GM23248 (cell line): ENCODE results near the gene RNASE11. TPM values are rescaled to one million over a fixed set of nuclear protein-coding genes. Genes with fewer than 3 reads are reported as not detected.
A peak's percentile ranks its signal among the peaks of the same experiment; 100 is the strongest.

Experiments used
- DNase-seq: peaks from one replicate; pipeline ENCODE4 v3.0.0-alpha.2; 2015
- H2AFZ ChIP-seq: fragments of 200-600 bp; sonication (generic); 2 replicates; pipeline ENCODE4 v1.6.1; 2016; ENCODE audit warnings: antibody characterized with exemption
- H3F3A ChIP-seq: fragments of 200-600 bp; sonication (generic); 2 replicates; pipeline ENCODE4 v1.6.1; 2016; ENCODE audit warnings: mild to moderate bottlenecking, antibody characterized with exemption, mixed run types; ENCODE audit not compliant: insufficient read depth
- H3K27ac ChIP-seq: fragments of 200-600 bp; sonication (generic); 2 replicates; pipeline ENCODE4 v1.5.1; 2016; ENCODE audit warnings: mild to moderate bottlenecking
- H3K27me3 ChIP-seq: fragments of 200-600 bp; sonication (generic); replicated peaks from 2 replicates; pipeline ENCODE4 v1.6.1; 2016; ENCODE audit warnings: mild to moderate bottlenecking; ENCODE audit not compliant: insufficient read depth
- H3K36me3 ChIP-seq: fragments of 200-600 bp; sonication (generic); 2 replicates; pipeline ENCODE4 v1.6.1; 2016; ENCODE audit warnings: low read depth, mild to moderate bottlenecking
- H3K4me1 ChIP-seq: fragments of 200-600 bp; sonication (generic); 2 replicates; pipeline ENCODE4 v1.6.1; 2016; ENCODE audit warnings: mild to moderate bottlenecking; ENCODE audit not compliant: insufficient read depth
- H3K4me2 ChIP-seq: fragments of 200-600 bp; sonication (generic); one replicate; pipeline ENCODE4 v1.6.1; 2016; ENCODE audit warnings: mild to moderate bottlenecking; ENCODE audit not compliant: unreplicated experiment
- H3K4me3 ChIP-seq: fragments of 200-600 bp; sonication (generic); 2 replicates; pipeline ENCODE4 v1.5.1; 2016; ENCODE audit warnings: mild to moderate bottlenecking
- H3K79me2 ChIP-seq: fragments of 200-600 bp; sonication (generic); 2 replicates; pipeline ENCODE4 v1.6.1; 2016; ENCODE audit warnings: mild to moderate bottlenecking; ENCODE audit not compliant: insufficient read depth
- H3K9ac ChIP-seq: fragments of 200-600 bp; sonication (generic); 2 replicates; pipeline ENCODE4 v1.6.1; 2016; ENCODE audit warnings: mild to moderate bottlenecking
- H3K9me2 ChIP-seq: fragments of 200-600 bp; sonication (generic); 2 replicates; pipeline ENCODE4 v1.6.1; 2016; ENCODE audit warnings: mixed run types, mild to moderate bottlenecking, moderate library complexity; ENCODE audit not compliant: insufficient read depth
- H3K9me3 ChIP-seq: fragments of 200-600 bp; sonication (generic); one replicate; pipeline ENCODE4 v1.6.1; 2017; ENCODE audit warnings: low read depth
- H4K20me1 ChIP-seq: fragments of 200-600 bp; sonication (generic); 2 replicates; pipeline ENCODE4 v1.6.0; 2016; ENCODE audit not compliant: insufficient read depth
- EZH2 ChIP-seq: fragments of 200-600 bp; sonication (generic); IDR thresholded peaks from 2 replicates; pipeline ENCODE4 v1.6.1; 2018; ENCODE audit warnings: antibody characterized with exemption, mild to moderate bottlenecking; ENCODE audit not compliant: insufficient read depth, poor library complexity, severe bottlenecking
- EZH2phosphoT487 ChIP-seq: fragments of 200-600 bp; sonication (generic); IDR thresholded peaks from 2 replicates; pipeline ENCODE4 v1.6.1; 2018; ENCODE audit warnings: antibody characterized with exemption, moderate library complexity, mild to moderate bottlenecking, low read depth; ENCODE audit not compliant: insufficient read depth
- WGBS, 2 experiments: methylation state at CpG; one replicate each; pipeline ENCODE4 v1.1.6; 2015 to 2017; ENCODE audit warnings: low lambda C conversion rate in 2 of 2, low coverage in 1 of 2; ENCODE audit errors: missing lambda C conversion rate in 2 of 2; 5-methylcytosine and 5-hydroxymethylcytosine counted together
- in situ Hi-C: fragments of 300-500 bp; cut with MboI; formaldehyde crosslinking; loops from 2 replicates; pipeline ENCODE4 v1.15.0; 2020
- polyA plus RNA-seq: library from polyadenylated mRNA; unstranded; fragments of >200 nt; fragmentation: Nextera tagmentation; extraction: Ambion mirVana; gene quantifications from 2 replicates; pipeline ENCODE4 v1.2.1, GENCODE V29; 2016
- total RNA-seq: library from RNA; depleted of rRNA; stranded (reverse); fragments of >200 nt; shearing (Covaris generic); gene quantifications from 2 replicates; pipeline ENCODE4 v1.2.3, GENCODE V29; 2014

Gene RNASE11
- total and polyA plus RNA-seq, 2 experiments from 2014 or later: not detected

DNA sequence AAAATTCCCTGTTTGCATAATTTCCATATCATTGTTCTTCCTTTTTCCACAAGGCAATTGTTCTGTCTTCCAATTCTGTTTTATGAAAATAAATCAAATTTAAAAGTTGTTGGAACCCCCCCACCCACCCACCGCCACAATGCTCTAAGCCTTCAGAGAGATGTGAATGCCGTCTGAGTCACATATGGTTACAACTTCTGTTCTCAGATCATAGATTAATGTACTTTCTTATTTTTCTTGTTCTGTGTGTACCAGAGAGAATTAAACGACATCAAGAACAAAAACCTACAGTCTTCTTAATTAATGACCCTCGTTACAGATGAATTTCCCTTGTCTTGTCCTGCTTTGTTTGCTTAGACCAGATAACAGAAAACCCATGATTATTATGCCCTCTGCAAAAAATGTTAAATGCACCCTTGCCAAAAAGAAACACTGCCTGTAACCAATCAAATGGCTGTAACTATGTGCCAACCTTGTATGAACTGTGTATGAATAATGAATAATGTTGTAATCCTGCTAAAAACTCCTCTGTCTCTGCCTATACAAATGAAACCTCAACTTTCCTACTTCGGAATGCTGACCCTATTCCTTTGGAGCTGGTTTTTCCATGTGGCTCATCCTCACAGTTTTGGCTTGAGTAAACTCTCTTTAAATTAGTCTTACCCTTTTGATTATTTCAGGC, 39.7 kb upstream of the RNASE11 start:
- peaks cover 7% of the 10 kb centered on the region; the same call in 1 of the 2 replicates for H3K27me3 ChIP-seq
- no peak overlapping the region for H3K4me3 ChIP-seq
- no peak overlapping the region for H3K27ac ChIP-seq
- peaks cover 15% of the 10 kb centered on the region for H3K4me1 ChIP-seq
- in situ Hi-C loops: no loop called here
- 39 to 40% methylated on average over 5 of the region's 5 CpGs for WGBS, 2 experiments
- H3K9ac ChIP-seq: no peak overlapping the region
- no peak overlapping the region for H2AFZ ChIP-seq
- peak; percentile 32 for DNase-seq
- H3K9me3 ChIP-seq: no peaks in the 10 kb centered on the region
- H3K36me3 ChIP-seq: no peaks in the 10 kb centered on the region
- H3K9me2 ChIP-seq: no peaks in the 10 kb centered on the region
- no peaks in the 10 kb centered on the region for H4K20me1 ChIP-seq
- TF ChIP-seq EZH2phosphoT487: no peak
- TF ChIP-seq EZH2: no peak
- H3K79me2 ChIP-seq: no peaks in the 10 kb centered on the region
- peaks cover 43% of the 10 kb centered on the region for H3F3A ChIP-seq
- H3K4me2 ChIP-seq: no peak overlapping the region

DNA sequence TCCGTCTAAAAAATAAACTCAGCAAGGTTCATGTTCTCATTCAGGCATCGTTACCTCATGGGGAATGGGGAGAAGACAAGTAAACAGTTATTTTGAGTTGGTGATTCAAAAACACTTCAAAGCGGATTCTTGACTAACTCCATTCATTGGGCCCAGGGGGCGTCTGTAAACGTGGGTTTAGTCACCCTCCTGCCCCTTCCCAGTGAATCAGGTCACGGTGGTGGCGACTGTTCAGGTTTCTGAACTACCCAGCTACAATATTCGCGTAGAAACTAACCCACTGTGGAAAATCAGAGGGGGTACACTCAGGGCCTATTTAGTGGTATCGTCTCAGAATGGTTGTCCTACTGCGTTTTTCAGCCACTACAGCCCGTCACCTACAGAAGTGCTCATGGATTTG, 38.5 kb upstream of the RNASE11 start:
- Histone ChIP-seq H3K9me3 (no peaks in the 10 kb centered on the region), H3K79me2 (no peaks in the 10 kb centered on the region), H3K36me3 (no peaks in the 10 kb centered on the region), H3K27ac (no peak overlapping the region), H3K27me3 (peaks cover 7% of the 10 kb centered on the region; the same call in 1 of the 2 replicates), H4K20me1 (no peaks in the 10 kb centered on the region), H2AFZ (peak overlapping the region; percentile 49), H3K9me2 (no peaks in the 10 kb centered on the region), H3K4me2 (peak overlapping the region; percentile 81), H3K9ac (no peak overlapping the region), H3K4me3 (peak overlapping the region; percentile 70), H3F3A (peaks cover 36% of the 10 kb centered on the region), H3K4me1 (peaks cover 7% of the 10 kb centered on the region; the same call in 1 of the 2 replicates)
- in situ Hi-C loops: no loop called here
- DNase-seq: peak; percentile 37
- TF ChIP-seq EZH2 (no peak), EZH2phosphoT487 (no peak)
- 15 to 16% methylated on average over 12 of the region's 12 CpGs for WGBS, 2 experiments

DNA sequence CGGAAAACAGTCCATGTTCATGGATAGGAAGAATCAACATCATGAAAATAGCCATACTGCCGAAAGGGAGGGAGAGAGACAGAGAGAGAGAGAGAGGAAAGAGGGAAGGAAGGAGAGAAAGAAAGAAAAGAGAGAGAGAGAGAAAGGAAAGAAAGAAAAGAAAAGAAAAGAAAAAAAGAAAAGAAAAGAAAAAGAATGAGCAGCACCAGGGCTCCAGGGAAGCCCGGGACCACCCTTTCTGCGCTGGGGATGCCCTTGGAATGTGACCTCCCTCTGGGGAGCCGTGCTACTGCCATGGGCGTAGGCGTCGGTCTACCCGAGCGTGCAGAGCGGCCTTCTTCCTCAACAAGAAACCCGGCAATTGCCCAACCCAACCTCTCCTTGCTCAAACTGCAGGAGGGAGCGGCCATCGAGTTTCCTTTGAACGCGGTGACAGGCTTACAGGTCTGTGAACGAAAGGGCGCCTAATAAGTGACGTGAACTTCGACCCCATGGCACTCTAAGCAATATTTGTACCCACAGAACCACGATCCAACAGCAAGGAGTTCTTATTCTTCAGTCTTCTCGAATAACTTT, 36.8 kb upstream of the RNASE11 start:
- in situ Hi-C loops: no loop called here
- peak; percentile 89 for DNase-seq
- Histone ChIP-seq H2AFZ (peak overlapping the region; percentile 76), H3K4me2 (peak overlapping the region; percentile 87), H3K9me2 (no peaks in the 10 kb centered on the region), H3K27me3 (peaks cover 7% of the 10 kb centered on the region; the same call in 1 of the 2 replicates), H3K4me3 (peak overlapping the region; percentile 70), H3K27ac (peak overlapping the region; percentile 34), H3K36me3 (no peaks in the 10 kb centered on the region), H3F3A (peaks cover 24% of the 10 kb centered on the region), H3K9me3 (no peaks in the 10 kb centered on the region), H3K9ac (peak overlapping the region; percentile 46), H3K79me2 (no peaks in the 10 kb centered on the region), H3K4me1 (0 out of 2 replicates have a peak, but pooled peaks cover 6% of the 10 kb centered on the region), H4K20me1 (no peaks in the 10 kb centered on the region)
- no peak for TF ChIP-seq EZH2phosphoT487
- TF ChIP-seq EZH2: no peak
- WGBS, 2 experiments: 10 to 11% methylated on average over 22 of the region's 22 CpGs

DNA sequence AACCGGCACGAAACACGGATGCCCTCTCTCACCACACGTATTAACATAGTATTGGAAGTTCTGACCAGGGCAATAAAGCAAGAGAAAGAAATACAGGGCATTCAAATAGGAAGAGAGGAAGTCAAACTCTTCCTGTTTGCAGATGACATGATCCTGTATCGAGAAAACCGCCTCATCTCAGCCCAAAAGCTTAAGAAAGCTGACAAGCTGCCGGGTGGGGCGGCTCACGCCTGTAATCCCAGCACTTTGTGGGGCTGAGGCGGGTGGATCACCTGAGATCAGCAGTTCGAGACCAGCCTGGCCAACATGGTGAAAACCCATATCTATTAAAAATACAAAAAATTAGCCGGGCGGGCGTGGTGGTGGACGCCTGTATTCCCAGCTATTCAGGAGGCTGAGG, 36.0 kb upstream of the RNASE11 start:
- TF ChIP-seq EZH2: no peak
- TF ChIP-seq EZH2phosphoT487: no peak
- Histone ChIP-seq H2AFZ (peak overlapping the region; percentile 34; the same call in 1 of the 2 replicates), H3K4me2 (peak overlapping the region; percentile 25), H3K79me2 (no peaks in the 10 kb centered on the region), H3K27ac (no peak overlapping the region), H3K4me1 (0 out of 2 replicates have a peak, but pooled peaks cover 6% of the 10 kb centered on the region), H3K9ac (no peak overlapping the region), H3K9me3 (no peaks in the 10 kb centered on the region), H3F3A (peaks cover 24% of the 10 kb centered on the region), H3K4me3 (no peak overlapping the region), H3K9me2 (no peaks in the 10 kb centered on the region), H4K20me1 (no peaks in the 10 kb centered on the region), H3K27me3 (peaks cover 4% of the 10 kb centered on the region; the same call in 1 of the 2 replicates), H3K36me3 (no peaks in the 10 kb centered on the region)
- in situ Hi-C loops: no loop called here
- WGBS, 2 experiments: 32 to 35% methylated on average over 14 to 15 of the region's 15 CpGs
- DNase-seq: peak; percentile 19
